Osteoblast (primary cell): ENCODE results near the gene IL3RA. TPM values are rescaled to one million over a fixed set of nuclear protein-coding genes. Genes with fewer than 3 reads are reported as not detected.

Experiments used
- DNase-seq: peaks from one replicate; pipeline ENCODE4 v3.0.0; 2011; ENCODE audit warnings: low spot score, mixed read lengths; ENCODE audit not compliant: insufficient read length; ENCODE audit errors: missing footprints
- H2AFZ ChIP-seq: 2 replicates; pipeline ENCODE4 v1.6.0; 2011; ENCODE audit warnings: mild to moderate bottlenecking, low read length
- H3K27ac ChIP-seq: 2 replicates; pipeline ENCODE4 v1.5.1; 2011; ENCODE audit warnings: mild to moderate bottlenecking, low read depth, low read length, moderate library complexity
- H3K27me3 ChIP-seq: 2 replicates; pipeline ENCODE4 v1.6.0; 2012; ENCODE audit warnings: mild to moderate bottlenecking, control low read depth, inconsistent platforms, low read length, moderate library complexity; ENCODE audit not compliant: insufficient read depth
- H3K36me3 ChIP-seq: 2 replicates; pipeline ENCODE4 v1.5.1; 2011; ENCODE audit warnings: mild to moderate bottlenecking, low read length, control low read depth, moderate library complexity; ENCODE audit not compliant: insufficient read depth
- H3K4me1 ChIP-seq: 2 replicates; pipeline ENCODE4 v1.5.1; 2011; ENCODE audit warnings: mild to moderate bottlenecking, low read length, control low read depth, moderate library complexity; ENCODE audit not compliant: insufficient read depth
- H3K4me2 ChIP-seq: 2 replicates; pipeline ENCODE4 v1.6.0; 2011; ENCODE audit warnings: mild to moderate bottlenecking, low read length; ENCODE audit not compliant: insufficient read depth
- H3K4me3 ChIP-seq: fragments of 200-600 bp; sonication (generic); 3 replicates; pipeline ENCODE4 v1.5.1; 2012; ENCODE audit warnings: mild to moderate bottlenecking, low read length, inconsistent platforms; ENCODE audit not compliant: insufficient read depth
- H3K79me2 ChIP-seq: 2 replicates; pipeline ENCODE4 v1.6.0; 2012; ENCODE audit warnings: mild to moderate bottlenecking, low read length, control low read depth, inconsistent platforms; ENCODE audit not compliant: insufficient read depth
- H3K9me3 ChIP-seq: 2 replicates; pipeline ENCODE4 v1.5.1; 2011; ENCODE audit warnings: low read depth, low read length, control low read depth
- H4K20me1 ChIP-seq: 2 replicates; pipeline ENCODE4 v1.6.0; 2012; ENCODE audit warnings: mild to moderate bottlenecking, low read length, control low read depth; ENCODE audit not compliant: insufficient read depth
- total RNA-seq: library from RNA; depleted of rRNA; stranded (reverse); fragments of >200 nt; gene quantifications from 2 replicates; pipeline ENCODE4 v1.2.3, GENCODE V29; 2012
- TF ChIP-seq, protein P1 (sequence below): IDR thresholded peaks from 2 replicates; pipeline ENCODE4 v1.5.1; 2011; ENCODE audit warnings: mild to moderate bottlenecking, low read depth, low read length, moderate library complexity; ENCODE audit errors: extremely low read depth

Gene IL3RA
- total RNA-seq, 1 donor = 0.72 TPM

DNA sequence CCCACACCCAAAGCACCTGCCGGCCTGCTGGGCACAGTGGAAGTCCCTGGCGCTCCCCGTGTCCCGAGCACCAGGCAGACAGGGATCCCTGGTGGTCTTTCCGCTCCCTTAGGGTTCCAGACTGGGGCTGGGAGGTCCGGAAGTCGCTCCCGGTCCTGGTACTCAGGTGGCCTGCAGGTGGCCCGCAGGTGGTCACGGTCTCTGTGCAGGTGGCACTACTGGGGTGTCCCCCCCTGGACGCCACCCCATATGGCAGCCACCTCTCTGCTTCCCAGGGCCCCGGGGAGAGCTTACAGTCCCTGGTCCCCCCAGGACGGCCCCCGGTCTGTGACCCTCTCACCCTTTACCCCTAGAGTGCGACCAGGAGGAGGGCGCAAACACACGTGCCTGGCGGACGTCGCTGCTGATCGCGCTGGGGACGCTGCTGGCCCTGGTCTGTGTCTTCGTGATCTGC lies 41.7 kb downstream of the IL3RA start:
- no peaks in the 10 kb centered on the region for H3K79me2 ChIP-seq
- H3K27me3 ChIP-seq = no peaks in the 10 kb centered on the region
- H3K4me3 ChIP-seq = no peak overlapping the region
- no peak overlapping the region for H2AFZ ChIP-seq
- H3K4me1 ChIP-seq = peaks cover under 1% of the 10 kb centered on the region
- TF ChIP-seq, protein P1, sequence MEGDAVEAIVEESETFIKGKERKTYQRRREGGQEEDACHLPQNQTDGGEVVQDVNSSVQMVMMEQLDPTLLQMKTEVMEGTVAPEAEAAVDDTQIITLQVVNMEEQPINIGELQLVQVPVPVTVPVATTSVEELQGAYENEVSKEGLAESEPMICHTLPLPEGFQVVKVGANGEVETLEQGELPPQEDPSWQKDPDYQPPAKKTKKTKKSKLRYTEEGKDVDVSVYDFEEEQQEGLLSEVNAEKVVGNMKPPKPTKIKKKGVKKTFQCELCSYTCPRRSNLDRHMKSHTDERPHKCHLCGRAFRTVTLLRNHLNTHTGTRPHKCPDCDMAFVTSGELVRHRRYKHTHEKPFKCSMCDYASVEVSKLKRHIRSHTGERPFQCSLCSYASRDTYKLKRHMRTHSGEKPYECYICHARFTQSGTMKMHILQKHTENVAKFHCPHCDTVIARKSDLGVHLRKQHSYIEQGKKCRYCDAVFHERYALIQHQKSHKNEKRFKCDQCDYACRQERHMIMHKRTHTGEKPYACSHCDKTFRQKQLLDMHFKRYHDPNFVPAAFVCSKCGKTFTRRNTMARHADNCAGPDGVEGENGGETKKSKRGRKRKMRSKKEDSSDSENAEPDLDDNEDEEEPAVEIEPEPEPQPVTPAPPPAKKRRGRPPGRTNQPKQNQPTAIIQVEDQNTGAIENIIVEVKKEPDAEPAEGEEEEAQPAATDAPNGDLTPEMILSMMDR = no peak
- H3K27ac ChIP-seq = no peak overlapping the region
- H3K36me3 ChIP-seq = no peaks in the 10 kb centered on the region
- no peaks in the 10 kb centered on the region for H4K20me1 ChIP-seq
- H3K9me3 ChIP-seq = no peaks in the 10 kb centered on the region
- peak; percentile 82 for DNase-seq
- no peak overlapping the region for H3K4me2 ChIP-seq

DNA sequence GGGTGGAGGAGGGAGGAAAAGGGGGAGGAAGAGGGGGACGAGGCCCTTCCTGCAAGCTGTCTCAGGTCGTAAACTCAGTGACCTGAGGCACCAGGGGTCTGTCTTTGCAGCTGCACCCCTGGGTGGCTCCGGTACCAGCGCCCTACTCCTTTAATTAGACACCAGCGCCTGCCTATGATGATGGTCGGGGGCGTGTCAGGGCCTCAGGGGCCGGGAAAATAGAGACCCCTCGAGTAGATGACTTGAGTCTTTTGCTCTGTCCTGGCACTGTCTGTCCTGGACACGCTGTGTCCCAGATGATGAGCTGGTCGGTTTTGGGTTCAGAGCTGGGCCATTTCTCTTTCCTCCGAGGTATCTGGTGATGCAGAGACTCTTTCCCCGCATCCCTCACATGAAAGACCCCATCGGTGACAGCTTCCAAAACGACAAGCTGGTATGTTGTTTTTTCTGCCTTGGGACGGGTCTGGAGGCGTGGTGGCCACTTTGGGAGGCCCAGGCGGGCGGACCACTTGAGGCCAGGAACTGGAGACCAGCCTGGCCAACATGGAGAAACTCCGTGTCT lies 44.2 kb downstream of the IL3RA start:
- Histone ChIP-seq H2AFZ (no peak overlapping the region), H3K4me2 (no peak overlapping the region), H3K27ac (no peak overlapping the region), H3K4me1 (peaks cover 4% of the 10 kb centered on the region), H3K27me3 (no peaks in the 10 kb centered on the region), H3K36me3 (peaks cover 14% of the 10 kb centered on the region), H3K79me2 (no peaks in the 10 kb centered on the region), H4K20me1 (peaks cover 12% of the 10 kb centered on the region), H3K9me3 (no peaks in the 10 kb centered on the region), H3K4me3 (no peak overlapping the region)
- TF ChIP-seq, protein P1 = no peak
- DNase-seq = peak; percentile 85

- peaks cover 4% of the 10 kb centered on the region for H3K4me1 ChIP-seq
- no peaks in the 10 kb centered on the region for H3K27me3 ChIP-seq
- DNase-seq = peak; percentile 47
- H3K36me3 ChIP-seq = peaks cover 53% of the 10 kb centered on the region
- TF ChIP-seq, protein P1 = no peak
- no peak overlapping the region for H3K27ac ChIP-seq
- H4K20me1 ChIP-seq = peaks cover 51% of the 10 kb centered on the region
- H3K4me2 ChIP-seq = no peak overlapping the region
- H3K79me2 ChIP-seq = peaks cover 33% of the 10 kb centered on the region
- H3K4me3 ChIP-seq = no peak overlapping the region
- no peaks in the 10 kb centered on the region for H3K9me3 ChIP-seq
- H2AFZ ChIP-seq = no peak overlapping the region
Observed at GRCh38 chrX:1384658-1385252, 48.2 kb downstream of the IL3RA start.
